Keratinocyte (primary cell): ENCODE data around the gene RALGAPA2. TPM values are rescaled to one million over a fixed set of nuclear protein-coding genes. Genes with fewer than 3 reads are reported as not detected.

Experiments
- DNase-seq: peaks from one replicate; pipeline ENCODE4 v3.0.0-alpha.2; 2011; ENCODE audit warnings: low read depth, missing footprints, low spot score
- FAIRE-seq: peaks from 2 replicates; lab custom pipeline; 2011; peaks lifted over from hg19 to GRCh38; lab: Jason Lieb, UNC
- H2AFZ ChIP-seq: 2 replicates; pipeline ENCODE4 v1.6.0; 2012; ENCODE audit warnings: low read length, control low read depth, inconsistent platforms; ENCODE audit not compliant: control insufficient read depth
- H3K27ac ChIP-seq: 2 replicates; pipeline ENCODE4 v1.5.1; 2011; ENCODE audit warnings: low read length; ENCODE audit not compliant: control insufficient read depth, insufficient read depth
- H3K27me3 ChIP-seq: 3 replicates; pipeline ENCODE4 v1.6.0; 2011; ENCODE audit warnings: low read length; ENCODE audit not compliant: control insufficient read depth, insufficient read depth; ENCODE audit errors: extremely low read depth
- H3K36me3 ChIP-seq, 2 experiments: 2 replicates in 1 of 2; 3 replicates in 1 of 2; pipeline ENCODE4 v1.5.1; 2011; ENCODE audit warnings: low read length in 2 of 2, mild to moderate bottlenecking in 1 of 2; ENCODE audit not compliant: control insufficient read depth in 2 of 2, insufficient read depth in 2 of 2; ENCODE audit errors: extremely low read depth in 1 of 2
- H3K4me1 ChIP-seq: 3 replicates; pipeline ENCODE4 v1.5.1; 2011; ENCODE audit warnings: low read length; ENCODE audit not compliant: control insufficient read depth, insufficient read depth; ENCODE audit errors: extremely low read depth
- H3K4me2 ChIP-seq: 3 replicates; pipeline ENCODE4 v1.6.0; 2011; ENCODE audit warnings: low read depth, low read length; ENCODE audit not compliant: control insufficient read depth, insufficient read depth; ENCODE audit errors: extremely low read depth
- H3K4me3 ChIP-seq, 3 experiments: fragments of 200-600 bp in 1 of 3; sonication (generic) in 1 of 3; 2 replicates in 2 of 3; 3 replicates in 1 of 3; pipeline ENCODE4 v1.5.1; 2011 to 2016; ENCODE audit warnings: low read length in 3 of 3, mild to moderate bottlenecking in 3 of 3, control low read depth in 2 of 3, inconsistent platforms in 1 of 3, low read depth in 1 of 3, mixed read lengths in 1 of 3, mixed run types in 1 of 3, moderate library complexity in 1 of 3; ENCODE audit not compliant: control insufficient read depth in 2 of 3, insufficient read depth in 2 of 3; ENCODE audit errors: extremely low read depth in 1 of 3
- H3K79me2 ChIP-seq: 2 replicates; pipeline ENCODE4 v1.6.0; 2012; ENCODE audit warnings: low read length; ENCODE audit not compliant: control insufficient read depth, insufficient read depth
- H3K9ac ChIP-seq: 3 replicates; pipeline ENCODE4 v1.6.0; 2011; ENCODE audit warnings: low read length; ENCODE audit not compliant: control insufficient read depth, insufficient read depth; ENCODE audit errors: extremely low read depth
- H3K9me1 ChIP-seq: 3 replicates; pipeline ENCODE4 v1.6.0; 2011; ENCODE audit warnings: low read length; ENCODE audit not compliant: control insufficient read depth, insufficient read depth; ENCODE audit errors: extremely low read depth
- H3K9me3 ChIP-seq: 2 replicates; pipeline ENCODE4 v1.5.1; 2012; ENCODE audit warnings: low read depth, low read length; ENCODE audit not compliant: control insufficient read depth
- H4K20me1 ChIP-seq: 3 replicates; pipeline ENCODE4 v1.6.0; 2011; ENCODE audit warnings: low read length; ENCODE audit not compliant: control insufficient read depth, insufficient read depth; ENCODE audit errors: extremely low read depth
- CTCF ChIP-seq, 3 experiments: IDR thresholded peaks in 1 of 3; conservative IDR thresholded peaks in 1 of 3; optimal IDR thresholded peaks in 1 of 3; 2 replicates in 2 of 3; 3 replicates in 1 of 3; pipeline versions ENCODE3 to v1.5.1; 2011; ENCODE audit warnings: low read length in 3 of 3, mild to moderate bottlenecking in 3 of 3, moderate library complexity in 2 of 3, control low read depth in 1 of 3, inconsistent platforms in 1 of 3; ENCODE audit not compliant: insufficient read depth in 2 of 3; ENCODE audit errors: extremely low read depth in 1 of 3
- EZH2 ChIP-seq: IDR thresholded peaks from one replicate; pipeline ENCODE4 v1.6.1; 2012; ENCODE audit warnings: inconsistent platforms, mild to moderate bottlenecking, low read length, moderate library complexity
- dilution Hi-C: fragments of 300-500 bp; cut with MboI; formaldehyde crosslinking; loops from one replicate; pipeline ENCODE4 v1.7.0; 2020; ENCODE audit warnings: low sequenced_read_pairs; ENCODE audit not compliant: extremely low pct_ligation_motif_present
- polyA plus RNA-seq, 5 experiments: library from polyadenylated mRNA; depleted of rRNA in 3 of 5; stranded (reverse) in 3 of 5; stranded (forward) in 1 of 5; unstranded in 1 of 5; fragments of >200 nt; gene quantifications; 1 replicate in 1 of 5; 2 replicates in 3 of 5; 3 replicates in 1 of 5; pipeline versions ENCODE4 v1.2.1 to v1.2.3, GENCODE V29; 2011 to 2012; ENCODE audit warnings: missing spikeins in 2 of 5, low read depth in 1 of 5, low replicate concordance in 1 of 5

The RALGAPA2 gene
- polyA plus RNA-seq, 1 donor (not counting 4 experiments of a cell fraction or from before 2014, with no cell fraction given), result 3.2 TPM

GRCh38 chr20:20561172-20561571, 151.3 kb downstream of the RALGAPA2 start:
- FAIRE-seq (no peak), DNase-seq (no peak)
- Histone ChIP-seq H3K27me3 (no peaks in the 10 kb centered on the region), H3K9ac (no peak overlapping the region), H3K9me1 (no peaks in the 10 kb centered on the region), H3K79me2 (no peaks in the 10 kb centered on the region), H3K9me3 (no peaks in the 10 kb centered on the region), H3K4me2 (no peak overlapping the region), H3K36me3 (no peaks in the 10 kb centered on the region), H3K4me1 (no peaks in the 10 kb centered on the region), H3K4me3 (no peak overlapping the region), H3K27ac (no peak overlapping the region), H2AFZ (no peak overlapping the region), H4K20me1 (no peaks in the 10 kb centered on the region)
- TF ChIP-seq CTCF (optimal IDR thresholded peaks at IDR 0.05 in 1 of 3, IDR thresholded peaks at IDR 0.05 in 1 of 3, conservative IDR thresholded peaks at IDR 0.05 in 1 of 3; ENCODE audit: extremely low read depth in 1 of 3, insufficient read depth in 2 of 3, low read length in 3 of 3) (no peak), EZH2 (no peak)
- dilution Hi-C loops, result no loop called here

GRCh38 chr20:20557406-20557805, 155.0 kb downstream of the RALGAPA2 start:
- Histone ChIP-seq H4K20me1 (no peaks in the 10 kb centered on the region), H3K27ac (no peak overlapping the region), H3K9me1 (no peaks in the 10 kb centered on the region), H3K4me1 (no peaks in the 10 kb centered on the region), H3K4me2 (no peak overlapping the region), H2AFZ (no peak overlapping the region), H3K79me2 (no peaks in the 10 kb centered on the region), H3K9me3 (no peaks in the 10 kb centered on the region), H3K9ac (no peak overlapping the region), H3K4me3 (no peak overlapping the region), H3K36me3 (no peaks in the 10 kb centered on the region), H3K27me3 (no peaks in the 10 kb centered on the region)
- DNase-seq (no peak), FAIRE-seq (no peak)
- dilution Hi-C loops, result no loop called here
- TF ChIP-seq EZH2 (no peak), CTCF (optimal IDR thresholded peaks at IDR 0.05 in 1 of 3, IDR thresholded peaks at IDR 0.05 in 1 of 3, conservative IDR thresholded peaks at IDR 0.05 in 1 of 3; ENCODE audit: extremely low read depth in 1 of 3, insufficient read depth in 2 of 3, low read length in 3 of 3) (no peak)
